HCT116 (cell line): ENCODE results near the gene RAB31.
"Not testable (repeated sequence)": the region's sequence is repeated elsewhere in the genome, so short reads cannot be mapped to it uniquely, and the experiment has no call there.

Experiments
- POLR2AphosphoS5 ChIP-seq: IDR thresholded peaks from 2 replicates; pipeline ENCODE4 v1.6.1; 2011; ENCODE audit warnings: mild to moderate bottlenecking, low read depth, low read length, moderate library complexity
- SIN3A ChIP-seq: IDR thresholded peaks from 2 replicates; pipeline ENCODE4 v1.6.1; 2012; ENCODE audit warnings: low read depth
- SP1 ChIP-seq: IDR thresholded peaks from 2 replicates; pipeline ENCODE4 v1.6.1; 2012; ENCODE audit warnings: low read depth
- YY1 ChIP-seq: IDR thresholded peaks from 2 replicates; pipeline ENCODE4 v1.6.1; 2011; ENCODE audit warnings: low read length, low read depth, moderate library complexity, mild to moderate bottlenecking; ENCODE audit not compliant: insufficient replicate concordance; ENCODE audit errors: extremely low read depth
- TF ChIP-seq, protein P1 (sequence below), 3 experiments: fragments of 200-600 bp in 1 of 3; sonication (generic) in 1 of 3; IDR thresholded peaks in 2 of 3; conservative IDR thresholded peaks in 1 of 3; 2 replicates each; pipeline ENCODE4 v1.5.1; 2012 to 2017; ENCODE audit warnings: low read depth in 2 of 3, low read length in 2 of 3, antibody characterized with exemption in 1 of 3, borderline replicate concordance in 1 of 3, control low read depth in 1 of 3, mild to moderate bottlenecking in 1 of 3, mixed read lengths in 1 of 3, mixed run types in 1 of 3, moderate library complexity in 1 of 3; ENCODE audit not compliant: insufficient read depth in 1 of 3
- TF ChIP-seq, protein P2 (sequence below): IDR thresholded peaks from 2 replicates; pipeline ENCODE4 v1.6.1; 2012; ENCODE audit warnings: low read depth

DNA sequence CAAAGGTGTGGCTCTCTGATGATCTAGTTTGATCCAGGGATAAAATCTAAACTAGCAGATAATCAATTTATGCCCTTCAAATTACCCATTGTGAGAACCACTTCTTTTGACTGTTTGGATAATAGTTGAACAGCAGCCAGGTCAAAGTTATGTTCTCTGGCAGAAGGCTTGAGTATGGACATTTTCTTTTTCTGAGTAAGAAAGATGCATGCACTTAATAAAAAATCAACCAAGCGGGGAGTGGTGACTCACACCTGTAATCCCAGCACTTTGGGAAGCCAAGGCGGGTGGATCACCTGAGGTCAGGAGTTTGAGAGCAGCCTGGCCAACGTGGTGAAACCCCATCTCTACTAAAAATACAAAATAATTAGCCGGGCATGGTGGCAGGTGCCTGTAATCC lies 183.4 kb downstream of the RAB31 start:
- not testable (repeated sequence) for TF ChIP-seq SP1, POLR2AphosphoS5, SIN3A, YY1
- TF ChIP-seq, protein P1, sequence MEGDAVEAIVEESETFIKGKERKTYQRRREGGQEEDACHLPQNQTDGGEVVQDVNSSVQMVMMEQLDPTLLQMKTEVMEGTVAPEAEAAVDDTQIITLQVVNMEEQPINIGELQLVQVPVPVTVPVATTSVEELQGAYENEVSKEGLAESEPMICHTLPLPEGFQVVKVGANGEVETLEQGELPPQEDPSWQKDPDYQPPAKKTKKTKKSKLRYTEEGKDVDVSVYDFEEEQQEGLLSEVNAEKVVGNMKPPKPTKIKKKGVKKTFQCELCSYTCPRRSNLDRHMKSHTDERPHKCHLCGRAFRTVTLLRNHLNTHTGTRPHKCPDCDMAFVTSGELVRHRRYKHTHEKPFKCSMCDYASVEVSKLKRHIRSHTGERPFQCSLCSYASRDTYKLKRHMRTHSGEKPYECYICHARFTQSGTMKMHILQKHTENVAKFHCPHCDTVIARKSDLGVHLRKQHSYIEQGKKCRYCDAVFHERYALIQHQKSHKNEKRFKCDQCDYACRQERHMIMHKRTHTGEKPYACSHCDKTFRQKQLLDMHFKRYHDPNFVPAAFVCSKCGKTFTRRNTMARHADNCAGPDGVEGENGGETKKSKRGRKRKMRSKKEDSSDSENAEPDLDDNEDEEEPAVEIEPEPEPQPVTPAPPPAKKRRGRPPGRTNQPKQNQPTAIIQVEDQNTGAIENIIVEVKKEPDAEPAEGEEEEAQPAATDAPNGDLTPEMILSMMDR (IDR thresholded peaks at IDR 0.05 in 2 of 3, conservative IDR thresholded peaks at IDR 0.05 in 1 of 3; ENCODE audit: borderline replicate concordance in 1 of 3, insufficient read depth in 1 of 3, low read depth in 2 of 3, low read length in 2 of 3), result not testable (repeated sequence)
- TF ChIP-seq, protein P2, sequence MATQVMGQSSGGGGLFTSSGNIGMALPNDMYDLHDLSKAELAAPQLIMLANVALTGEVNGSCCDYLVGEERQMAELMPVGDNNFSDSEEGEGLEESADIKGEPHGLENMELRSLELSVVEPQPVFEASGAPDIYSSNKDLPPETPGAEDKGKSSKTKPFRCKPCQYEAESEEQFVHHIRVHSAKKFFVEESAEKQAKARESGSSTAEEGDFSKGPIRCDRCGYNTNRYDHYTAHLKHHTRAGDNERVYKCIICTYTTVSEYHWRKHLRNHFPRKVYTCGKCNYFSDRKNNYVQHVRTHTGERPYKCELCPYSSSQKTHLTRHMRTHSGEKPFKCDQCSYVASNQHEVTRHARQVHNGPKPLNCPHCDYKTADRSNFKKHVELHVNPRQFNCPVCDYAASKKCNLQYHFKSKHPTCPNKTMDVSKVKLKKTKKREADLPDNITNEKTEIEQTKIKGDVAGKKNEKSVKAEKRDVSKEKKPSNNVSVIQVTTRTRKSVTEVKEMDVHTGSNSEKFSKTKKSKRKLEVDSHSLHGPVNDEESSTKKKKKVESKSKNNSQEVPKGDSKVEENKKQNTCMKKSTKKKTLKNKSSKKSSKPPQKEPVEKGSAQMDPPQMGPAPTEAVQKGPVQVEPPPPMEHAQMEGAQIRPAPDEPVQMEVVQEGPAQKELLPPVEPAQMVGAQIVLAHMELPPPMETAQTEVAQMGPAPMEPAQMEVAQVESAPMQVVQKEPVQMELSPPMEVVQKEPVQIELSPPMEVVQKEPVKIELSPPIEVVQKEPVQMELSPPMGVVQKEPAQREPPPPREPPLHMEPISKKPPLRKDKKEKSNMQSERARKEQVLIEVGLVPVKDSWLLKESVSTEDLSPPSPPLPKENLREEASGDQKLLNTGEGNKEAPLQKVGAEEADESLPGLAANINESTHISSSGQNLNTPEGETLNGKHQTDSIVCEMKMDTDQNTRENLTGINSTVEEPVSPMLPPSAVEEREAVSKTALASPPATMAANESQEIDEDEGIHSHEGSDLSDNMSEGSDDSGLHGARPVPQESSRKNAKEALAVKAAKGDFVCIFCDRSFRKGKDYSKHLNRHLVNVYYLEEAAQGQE, result not testable (repeated sequence)
